ENCODE data around the gene C1QTNF1. TPM values are rescaled to one million over a fixed set of nuclear protein-coding genes. Genes with fewer than 3 reads are reported as not detected.

C1QTNF1 gene
- total RNA-seq, 1 donor = 13.8 TPM

DNA sequence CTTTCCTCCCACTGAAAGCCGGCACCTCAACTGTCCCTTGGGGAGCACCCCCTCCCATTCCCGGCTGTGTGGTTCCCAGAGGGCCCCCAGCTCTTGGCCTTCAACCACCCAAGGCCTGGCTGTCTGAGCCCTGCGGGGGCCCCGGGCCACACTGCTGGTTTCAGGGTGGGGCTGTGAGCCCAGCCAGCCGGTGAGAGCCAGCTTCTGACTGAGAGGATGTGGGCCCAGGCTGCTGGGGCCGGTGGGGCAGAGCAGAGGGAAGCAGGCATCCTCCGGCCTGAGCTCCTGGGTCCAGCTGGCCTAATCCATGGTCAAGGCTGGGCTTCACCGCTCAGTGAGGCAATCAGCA lies 43.4 kb upstream of the C1QTNF1 start:
- H4K20me1 ChIP-seq (ENCODE audit: insufficient read depth, low read length) = peaks cover 4% of the 10 kb centered on the region
- H3K36me3 ChIP-seq (ENCODE audit: insufficient read depth, low read length) = peaks cover 3% of the 10 kb centered on the region
- DNase-seq (ENCODE audit: insufficient read length, low spot score, missing footprints) = peak; percentile 34
- no peak overlapping the region for H3K4me2 ChIP-seq (ENCODE audit: insufficient read depth, low read length)
- no peak overlapping the region for H3K4me3 ChIP-seq (ENCODE audit: insufficient read depth, low read length)
- H3K27me3 ChIP-seq (ENCODE audit: insufficient read depth, low read length) = no peaks in the 10 kb centered on the region
- H3K4me1 ChIP-seq (ENCODE audit: insufficient read depth, low read length) = peaks cover 29% of the 10 kb centered on the region
- H3K79me2 ChIP-seq (ENCODE audit: insufficient read depth, low read length) = peaks cover 26% of the 10 kb centered on the region
- no peak for TF ChIP-seq CTCF (IDR thresholded peaks at IDR 0.05; ENCODE audit: extremely low read depth, low read depth, low read length)
- H3K9me3 ChIP-seq (ENCODE audit: low read depth, low read length) = no peaks in the 10 kb centered on the region
- H2AFZ ChIP-seq (ENCODE audit: low read length) = peak overlapping the region; percentile 91
- no peak overlapping the region for H3K27ac ChIP-seq (ENCODE audit: low read depth, low read length)

DNA sequence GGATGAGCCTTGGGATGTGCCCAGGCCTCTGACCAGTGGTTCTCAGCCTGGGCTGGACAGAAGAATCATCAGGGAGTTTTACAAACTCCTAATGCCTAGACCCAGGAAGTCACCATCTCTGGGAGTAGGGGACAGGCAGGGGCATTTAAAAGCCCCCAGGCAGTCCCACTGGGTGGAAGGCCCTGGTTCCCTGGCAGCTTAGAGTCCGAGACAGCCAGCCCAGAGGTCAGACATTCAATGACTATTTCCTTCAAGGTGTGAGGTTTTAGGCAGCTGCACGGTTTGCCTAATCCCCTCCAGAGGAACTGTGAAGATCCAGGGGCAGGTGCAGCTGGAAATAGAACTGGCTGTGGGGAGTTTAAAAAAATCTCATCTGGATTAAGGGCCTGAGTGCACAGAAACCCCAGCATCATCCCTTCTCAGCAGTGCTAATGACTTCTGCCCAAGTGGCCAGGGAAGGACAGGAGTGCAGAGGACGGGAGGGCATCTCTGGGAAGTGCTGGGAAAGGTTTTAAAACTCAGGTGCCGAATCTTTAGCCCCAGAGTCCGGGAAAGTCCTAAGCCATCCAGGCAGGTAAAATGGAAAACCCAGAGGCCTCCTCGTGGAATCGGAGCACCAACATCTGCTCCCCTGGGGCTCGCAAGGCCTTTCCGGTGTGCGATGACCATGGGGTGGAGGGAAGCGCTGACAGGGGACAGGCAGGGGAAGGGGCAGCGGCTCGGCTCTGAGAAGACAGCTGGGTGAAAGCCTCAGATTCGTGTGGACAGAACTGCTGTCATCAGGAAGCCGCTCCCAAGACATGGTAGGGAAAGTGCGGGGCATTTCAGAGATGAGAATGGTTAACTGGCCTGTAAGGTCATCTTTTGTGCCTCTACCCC lies 42.7 kb upstream of the C1QTNF1 start:
- no peak overlapping the region for H3K27ac ChIP-seq (ENCODE audit: low read depth, low read length)
- peaks cover 27% of the 10 kb centered on the region for H3K4me1 ChIP-seq (ENCODE audit: insufficient read depth, low read length)
- H4K20me1 ChIP-seq (ENCODE audit: insufficient read depth, low read length) = peaks cover 4% of the 10 kb centered on the region
- no peaks in the 10 kb centered on the region for H3K36me3 ChIP-seq (ENCODE audit: insufficient read depth, low read length)
- H3K4me3 ChIP-seq (ENCODE audit: insufficient read depth, low read length) = no peak overlapping the region
- H3K4me2 ChIP-seq (ENCODE audit: insufficient read depth, low read length) = no peak overlapping the region
- H3K79me2 ChIP-seq (ENCODE audit: insufficient read depth, low read length) = peaks cover 26% of the 10 kb centered on the region
- H2AFZ ChIP-seq (ENCODE audit: low read length) = no peak overlapping the region
- no peaks in the 10 kb centered on the region for H3K9me3 ChIP-seq (ENCODE audit: low read depth, low read length)
- H3K27me3 ChIP-seq (ENCODE audit: insufficient read depth, low read length) = no peaks in the 10 kb centered on the region
- DNase-seq (ENCODE audit: insufficient read length, low spot score, missing footprints) = peak; percentile 31
- no peak for TF ChIP-seq CTCF (IDR thresholded peaks at IDR 0.05; ENCODE audit: extremely low read depth, low read depth, low read length)

GRCh38 chr17:78985395-78985794 lies 38.6 kb upstream of the C1QTNF1 start:
- H3K9me3 ChIP-seq (ENCODE audit: low read depth, low read length) = no peaks in the 10 kb centered on the region
- H3K4me3 ChIP-seq (ENCODE audit: insufficient read depth, low read length) = no peak overlapping the region
- no peaks in the 10 kb centered on the region for H4K20me1 ChIP-seq (ENCODE audit: insufficient read depth, low read length)
- peaks cover 11% of the 10 kb centered on the region for H3K4me1 ChIP-seq (ENCODE audit: insufficient read depth, low read length)
- H3K27ac ChIP-seq (ENCODE audit: low read depth, low read length) = no peak overlapping the region
- no peaks in the 10 kb centered on the region for H3K79me2 ChIP-seq (ENCODE audit: insufficient read depth, low read length)
- H2AFZ ChIP-seq (ENCODE audit: low read length) = no peak overlapping the region
- DNase-seq (ENCODE audit: insufficient read length, low spot score, missing footprints) = no peak
- H3K36me3 ChIP-seq (ENCODE audit: insufficient read depth, low read length) = peaks cover 4% of the 10 kb centered on the region
- no peak overlapping the region for H3K4me2 ChIP-seq (ENCODE audit: insufficient read depth, low read length)
- no peak for TF ChIP-seq CTCF (IDR thresholded peaks at IDR 0.05; ENCODE audit: extremely low read depth, low read depth, low read length)
- H3K27me3 ChIP-seq (ENCODE audit: insufficient read depth, low read length) = no peaks in the 10 kb centered on the region

DNA sequence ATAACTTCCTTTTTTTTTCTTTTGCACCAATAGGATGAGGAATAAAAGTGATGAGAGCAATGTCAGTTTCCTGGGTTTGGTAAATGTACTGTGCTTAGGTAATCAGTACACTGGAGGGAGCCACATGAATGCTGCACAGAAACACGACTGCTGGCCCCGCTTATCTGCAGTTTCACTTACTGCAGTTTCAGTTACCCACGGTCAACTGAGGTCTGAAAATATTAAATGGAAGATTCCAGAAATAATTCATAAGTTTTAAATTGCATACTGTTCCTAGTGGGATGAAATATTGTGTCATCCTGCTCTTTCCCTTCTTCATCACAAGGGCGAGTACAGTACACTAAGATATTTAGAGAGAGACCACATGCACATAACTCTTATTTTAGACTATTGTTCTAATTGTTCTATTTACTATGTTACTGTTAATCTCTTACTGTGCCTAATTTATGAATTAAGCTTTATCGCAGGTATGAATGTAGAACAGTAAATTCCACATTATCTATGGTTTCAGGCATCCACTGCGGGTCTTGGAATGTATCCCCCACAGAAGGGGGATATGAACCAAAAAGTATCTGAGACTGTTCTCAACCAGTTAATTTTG lies 37.8 kb upstream of the C1QTNF1 start:
- Histone ChIP-seq H3K4me1 (ENCODE audit: insufficient read depth, low read length) (peaks cover 11% of the 10 kb centered on the region), H4K20me1 (ENCODE audit: insufficient read depth, low read length) (no peaks in the 10 kb centered on the region), H3K4me3 (ENCODE audit: insufficient read depth, low read length) (peak overlapping the region; percentile 70), H3K79me2 (ENCODE audit: insufficient read depth, low read length) (peaks cover under 1% of the 10 kb centered on the region), H3K36me3 (ENCODE audit: insufficient read depth, low read length) (peaks cover 12% of the 10 kb centered on the region), H2AFZ (ENCODE audit: low read length) (peak overlapping the region; percentile 79), H3K9me3 (ENCODE audit: low read depth, low read length) (no peaks in the 10 kb centered on the region), H3K4me2 (ENCODE audit: insufficient read depth, low read length) (peak overlapping the region; percentile 94), H3K27ac (ENCODE audit: low read depth, low read length) (peak overlapping the region; percentile 57), H3K27me3 (ENCODE audit: insufficient read depth, low read length) (no peaks in the 10 kb centered on the region)
- TF ChIP-seq CTCF (IDR thresholded peaks at IDR 0.05; ENCODE audit: extremely low read depth, low read depth, low read length) = peak; percentile 30
- peak; percentile 80 for DNase-seq (ENCODE audit: insufficient read length, low spot score, missing footprints)
